ENCODE data around the gene FRMD4A. TPM values are rescaled to one million over a fixed set of nuclear protein-coding genes. Genes with fewer than 3 reads are reported as not detected.

FRMD4A gene
- total and polyA plus RNA-seq, 5 experiments from 2014 or later: 0.02 to 0.80 (median 0.31) TPM; not detected in 2

DNA sequence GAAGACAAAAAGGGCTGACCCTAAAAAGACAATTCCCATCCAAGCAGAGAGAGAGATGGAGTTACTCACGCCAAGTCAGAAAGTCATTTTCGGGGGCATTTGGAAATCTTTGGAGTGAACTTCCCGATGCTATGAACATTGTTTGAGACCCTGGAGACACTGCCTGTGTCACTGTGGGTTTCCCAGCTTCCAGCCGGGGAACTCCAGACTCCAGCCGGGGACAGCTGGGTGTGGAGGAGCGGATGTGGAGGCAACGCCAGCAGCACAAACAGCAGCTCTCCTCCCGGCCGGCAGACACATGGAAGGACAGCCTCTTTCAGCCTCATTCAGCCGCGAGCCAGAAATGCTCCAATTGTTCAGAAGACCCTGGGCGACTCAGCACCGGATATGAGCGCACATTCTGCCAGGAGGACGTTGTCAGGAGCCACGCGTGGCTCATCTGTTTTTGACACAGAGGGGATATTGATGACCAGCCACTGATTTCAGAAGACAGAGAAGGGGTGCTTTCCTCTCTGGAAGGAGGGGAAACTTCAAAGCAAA, 646.4 kb downstream of the FRMD4A start:
- Mint-ChIP-seq H3K4me1 (no peaks in the 10 kb centered on the region), H3K9me3 (no peaks in the 10 kb centered on the region), H3K36me3 (no peaks in the 10 kb centered on the region), H3K27ac (peak overlapping the region in 1 of 10 donors; percentile 54), H3K27me3 (peaks cover 6 to 28% (median 14%) of the 10 kb centered on the region in 5 donors), H3K4me3 (no peak overlapping the region)
- ATAC-seq: no peak
- POLR2A ChIA-PET: no interaction called here
- DNase-seq: no peak

DNA sequence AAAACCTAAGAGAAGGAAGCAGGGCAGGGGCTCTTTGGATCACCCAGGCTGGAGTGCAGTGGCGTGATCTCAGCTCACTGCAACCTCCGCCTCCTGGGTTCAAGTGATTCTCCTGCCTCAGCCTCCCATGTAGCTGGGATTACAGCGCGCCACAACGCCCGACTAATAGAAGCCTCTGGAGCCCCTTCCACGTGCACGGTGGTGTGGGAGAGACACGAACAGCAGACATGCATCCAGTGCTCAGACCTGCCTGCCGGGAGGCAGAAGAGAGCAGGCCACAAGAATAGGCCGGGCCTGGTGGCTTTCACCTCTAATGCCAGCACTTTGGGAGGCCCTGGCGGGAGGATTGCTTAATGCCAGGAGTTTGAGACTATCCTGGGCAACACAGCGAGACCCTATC, 647.7 kb downstream of the FRMD4A start:
- no peaks in the 10 kb centered on the region for H3K9me3 Mint-ChIP-seq
- DNase-seq: no peak
- no peaks in the 10 kb centered on the region for H3K4me1 Mint-ChIP-seq
- no peak overlapping the region for H3K27ac Mint-ChIP-seq
- peaks cover 6 to 32% (median 19%) of the 10 kb centered on the region in 5 donors for H3K27me3 Mint-ChIP-seq
- no peaks in the 10 kb centered on the region for H3K36me3 Mint-ChIP-seq
- POLR2A ChIA-PET: interaction anchor here (0.7 kb wide), 1 partner anchor 8 kb away, joined by 4 read pairs; no protein-coding TSS in a partner anchor
- H3K4me3 Mint-ChIP-seq: no peak overlapping the region
- no peak for ATAC-seq

DNA sequence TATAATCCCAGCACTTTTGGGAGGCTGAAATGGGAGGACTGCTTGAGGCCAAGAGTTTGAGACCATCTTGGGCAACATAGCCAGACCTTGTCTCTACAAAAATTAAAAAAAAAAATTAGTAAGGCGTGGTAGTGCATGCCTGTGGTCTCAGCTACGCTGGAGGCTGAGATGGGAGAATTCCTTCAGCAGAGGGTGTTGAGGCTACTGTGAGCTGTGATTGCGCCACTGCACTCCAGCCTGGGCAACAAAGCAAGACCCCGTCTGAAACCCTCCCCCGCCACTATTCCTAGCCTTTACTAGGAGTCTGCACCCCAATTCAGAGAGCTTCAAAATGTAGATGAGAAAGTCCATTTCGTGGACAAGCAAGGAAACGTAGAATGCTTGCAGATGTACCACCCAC, 648.8 kb downstream of the FRMD4A start:
- Mint-ChIP-seq H3K27me3 (peaks cover 9 to 36% (median 20%) of the 10 kb centered on the region in 5 donors), H3K4me3 (no peak overlapping the region), H3K9me3 (no peaks in the 10 kb centered on the region), H3K36me3 (no peaks in the 10 kb centered on the region), H3K27ac (no peak overlapping the region), H3K4me1 (no peaks in the 10 kb centered on the region)
- POLR2A ChIA-PET: no interaction called here
- no peak for DNase-seq
- ATAC-seq: no peak

DNA sequence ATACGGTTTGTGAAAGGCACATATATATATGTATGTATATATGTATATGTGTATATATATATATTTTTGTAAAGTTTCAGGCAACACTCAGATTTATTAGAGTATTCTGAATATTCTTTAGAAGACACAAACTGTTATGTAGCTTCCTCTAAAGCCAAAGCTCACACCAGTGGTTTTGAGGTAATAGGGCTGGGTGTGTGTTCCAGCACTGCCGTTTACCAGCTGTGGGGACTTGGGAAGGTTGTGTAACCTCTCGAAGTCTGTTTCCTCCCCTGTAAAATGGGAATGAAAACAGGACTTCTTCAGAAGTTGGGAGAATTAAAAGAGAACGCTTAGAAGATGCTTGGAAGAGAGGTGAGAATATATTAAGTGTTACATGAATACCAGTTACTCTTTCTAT, 649.2 kb downstream of the FRMD4A start:
- DNase-seq (no peak), ATAC-seq (no peak)
- H3K36me3 Mint-ChIP-seq: no peaks in the 10 kb centered on the region
- no peak overlapping the region for H3K4me3 Mint-ChIP-seq
- H3K27me3 Mint-ChIP-seq: peaks cover 10 to 36% (median 21%) of the 10 kb centered on the region in 5 donors
- H3K4me1 Mint-ChIP-seq: no peaks in the 10 kb centered on the region
- no peak overlapping the region for H3K27ac Mint-ChIP-seq
- POLR2A ChIA-PET: no interaction called here
- H3K9me3 Mint-ChIP-seq: no peaks in the 10 kb centered on the region

DNA sequence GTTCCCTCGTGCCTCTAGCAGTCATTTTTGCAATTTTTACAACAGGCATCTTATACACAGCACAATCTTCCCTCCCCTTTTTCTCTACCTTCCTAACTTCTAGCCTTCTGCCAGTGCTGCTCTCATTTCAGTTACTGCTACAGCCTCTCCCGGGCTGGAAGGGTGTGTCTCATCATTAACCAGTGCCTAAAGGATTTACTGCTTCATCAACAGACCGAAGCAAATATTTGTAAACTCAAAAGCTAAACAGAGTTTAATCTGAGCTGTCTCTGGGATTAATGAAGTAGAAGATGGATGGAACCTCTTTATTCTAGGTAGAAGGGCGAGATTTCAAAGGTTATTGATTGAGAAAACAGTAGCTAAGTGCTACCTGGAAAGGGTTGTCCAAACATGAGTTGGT, 649.6 kb downstream of the FRMD4A start:
- H3K9me3 Mint-ChIP-seq: no peaks in the 10 kb centered on the region
- no peak overlapping the region for H3K4me3 Mint-ChIP-seq
- POLR2A ChIA-PET: no interaction called here
- ATAC-seq: no peak
- no peaks in the 10 kb centered on the region for H3K36me3 Mint-ChIP-seq
- DNase-seq: no peak
- H3K4me1 Mint-ChIP-seq: no peaks in the 10 kb centered on the region
- peaks cover 10 to 36% (median 21%) of the 10 kb centered on the region in 5 donors for H3K27me3 Mint-ChIP-seq
- no peak overlapping the region for H3K27ac Mint-ChIP-seq

DNA sequence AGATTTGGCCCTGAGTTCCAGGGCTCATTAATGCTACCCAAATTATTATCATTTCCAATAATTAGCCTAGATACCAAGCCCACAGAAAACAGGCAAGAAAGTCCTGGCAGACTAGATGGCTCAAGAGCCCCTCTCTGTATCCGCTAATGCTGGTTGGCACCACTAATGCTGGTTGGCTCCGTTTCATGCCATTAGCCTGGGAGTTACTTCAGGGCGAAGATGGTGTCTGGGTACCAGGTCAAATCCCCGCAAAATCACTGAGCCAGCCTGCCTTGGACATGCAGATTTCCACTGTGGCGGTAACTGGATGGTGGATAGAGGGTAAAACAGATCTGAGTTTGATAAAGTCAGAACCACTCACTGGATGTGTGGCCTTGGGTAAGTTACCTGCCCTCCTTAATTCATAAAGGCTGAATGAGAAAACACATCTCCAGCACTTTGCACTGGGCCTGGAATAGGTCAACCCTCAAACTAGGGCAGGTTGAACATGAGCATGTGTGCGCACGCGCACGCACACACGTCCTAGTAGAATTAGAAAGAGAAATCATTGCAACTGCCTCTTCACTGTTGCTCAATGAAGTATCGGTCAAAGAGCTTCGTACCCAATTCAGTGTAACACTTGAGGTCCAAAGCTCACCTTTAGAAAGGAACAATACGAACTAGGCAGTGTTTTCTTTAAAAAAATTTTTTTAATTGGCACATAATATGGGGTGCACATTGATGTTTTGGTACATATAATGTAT, 652.5 kb downstream of the FRMD4A start:
- no peaks in the 10 kb centered on the region for H3K4me1 Mint-ChIP-seq
- H3K4me3 Mint-ChIP-seq: no peak overlapping the region
- DNase-seq: no peak
- H3K27me3 Mint-ChIP-seq: peaks cover 10 to 33% (median 21%) of the 10 kb centered on the region in 5 donors
- no peaks in the 10 kb centered on the region for H3K36me3 Mint-ChIP-seq
- H3K27ac Mint-ChIP-seq: no peak overlapping the region
- POLR2A ChIA-PET: no interaction called here
- no peak for ATAC-seq
- no peaks in the 10 kb centered on the region for H3K9me3 Mint-ChIP-seq

DNA sequence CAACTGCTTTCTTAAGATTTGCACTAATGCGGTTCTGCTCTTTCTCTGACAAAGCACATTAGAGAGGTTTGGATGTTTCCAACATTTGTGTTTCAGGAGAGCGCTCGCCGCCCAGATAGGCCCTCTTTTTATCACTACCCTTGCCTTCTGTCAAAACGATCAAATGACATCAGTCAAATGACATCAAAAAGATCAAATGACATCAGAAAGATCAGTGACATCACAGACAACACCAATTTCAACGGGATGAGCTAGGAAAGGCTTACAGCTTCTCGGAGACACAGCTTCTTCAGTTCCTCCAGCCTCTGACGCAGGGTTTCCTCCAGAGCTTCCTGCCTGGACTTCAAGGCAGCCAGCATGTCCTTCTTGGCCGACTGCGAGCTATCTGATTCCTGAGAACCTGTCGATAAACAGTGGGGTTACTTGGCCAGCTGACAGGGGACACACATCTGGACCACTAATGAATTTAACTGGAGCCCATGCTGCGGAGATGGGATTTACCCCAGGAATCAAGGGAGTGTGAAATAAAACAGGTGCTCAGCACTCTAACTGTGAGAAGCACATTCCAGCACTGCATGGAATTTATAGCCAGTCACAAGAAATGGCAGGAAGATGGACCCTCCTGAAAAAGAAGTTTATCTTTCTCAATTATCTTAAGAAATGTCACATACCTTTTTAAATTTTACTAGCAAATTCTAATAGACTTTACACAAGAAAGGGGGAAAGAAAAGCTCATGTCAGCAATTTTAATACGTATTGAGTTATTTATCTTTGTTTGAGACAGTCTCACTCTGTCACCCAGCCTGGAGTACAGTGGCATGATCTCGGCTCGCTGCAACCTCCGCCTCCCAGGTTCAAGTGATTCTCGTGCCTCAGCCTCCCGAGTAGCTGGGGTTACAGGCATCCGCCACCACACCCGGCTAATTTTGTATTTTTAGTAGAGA, 655.8 kb downstream of the FRMD4A start:
- ATAC-seq (no peak), DNase-seq (no peak)
- H3K27ac Mint-ChIP-seq: no peak overlapping the region
- peaks cover 4 to 15% (median 12%) of the 10 kb centered on the region in 5 donors for H3K27me3 Mint-ChIP-seq
- POLR2A ChIA-PET: interaction anchor here (0.5 kb wide), 1 partner anchor 8 kb away, joined by 4 read pairs; no protein-coding TSS in a partner anchor
- peaks cover 0 to 7% (median 2%) of the 10 kb centered on the region in 3 donors for H3K36me3 Mint-ChIP-seq
- no peaks in the 10 kb centered on the region for H3K9me3 Mint-ChIP-seq
- H3K4me1 Mint-ChIP-seq: no peaks in the 10 kb centered on the region
- no peak overlapping the region for H3K4me3 Mint-ChIP-seq

DNA sequence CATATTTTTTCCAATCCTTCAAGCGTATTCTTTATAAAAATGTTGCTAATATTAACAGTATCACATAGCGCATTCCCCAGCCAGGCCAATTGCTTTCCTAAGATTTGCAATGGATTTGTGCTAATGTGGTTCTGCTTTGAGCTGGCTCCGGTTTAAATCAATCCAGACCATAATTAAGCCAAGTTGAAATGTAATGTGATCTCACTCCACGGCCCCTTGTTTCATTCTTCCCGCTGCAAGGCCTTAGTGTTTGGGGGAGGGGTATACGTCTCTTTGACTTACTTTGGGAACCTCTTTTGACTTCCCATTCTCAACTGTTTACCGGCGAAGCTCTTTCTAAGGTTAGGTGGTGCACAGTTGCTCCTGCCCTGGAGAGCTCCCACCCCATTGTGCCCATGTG, 657.6 kb downstream of the FRMD4A start:
- POLR2A ChIA-PET: interaction anchor here (0.5 kb wide), 1 partner anchor 105 kb away, joined by 5 read pairs; no protein-coding TSS in a partner anchor
- no peak overlapping the region for H3K27ac Mint-ChIP-seq
- H3K4me1 Mint-ChIP-seq: no peaks in the 10 kb centered on the region
- no peak overlapping the region for H3K4me3 Mint-ChIP-seq
- H3K36me3 Mint-ChIP-seq: peaks cover 0 to 11% (median 2%) of the 10 kb centered on the region in 3 donors
- ATAC-seq (no peak), DNase-seq (no peak)
- no peaks in the 10 kb centered on the region for H3K9me3 Mint-ChIP-seq
- H3K27me3 Mint-ChIP-seq: peaks cover 0 to 13% (median 4%) of the 10 kb centered on the region in 5 donors

DNA sequence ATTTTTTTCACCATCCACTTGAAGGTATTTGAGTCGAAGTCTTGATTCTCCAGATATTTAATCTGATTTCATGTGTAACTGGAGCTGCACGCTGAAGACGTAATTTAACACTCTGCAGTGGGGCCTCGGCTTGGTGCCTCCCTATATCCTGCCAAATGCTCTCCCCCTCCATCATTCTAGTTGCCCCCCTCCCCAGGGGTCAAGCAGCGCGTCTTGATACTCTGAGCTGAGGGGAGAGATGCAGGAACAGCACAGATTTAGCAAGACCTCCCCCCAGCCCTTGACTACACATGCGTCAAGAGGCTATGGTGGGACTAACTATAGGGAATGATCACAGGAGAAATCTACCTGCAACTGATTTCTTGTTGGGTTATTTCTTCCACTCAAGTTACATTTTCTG, 658.2 kb downstream of the FRMD4A start:
- no peak for ATAC-seq
- Mint-ChIP-seq H3K9me3 (no peaks in the 10 kb centered on the region), H3K4me1 (no peaks in the 10 kb centered on the region), H3K27me3 (peaks cover 0 to 11% (median 3%) of the 10 kb centered on the region in 5 donors), H3K27ac (no peak overlapping the region), H3K4me3 (no peak overlapping the region), H3K36me3 (peaks cover 0 to 11% (median 3%) of the 10 kb centered on the region in 3 donors)
- POLR2A ChIA-PET: no interaction called here
- no peak for DNase-seq

DNA sequence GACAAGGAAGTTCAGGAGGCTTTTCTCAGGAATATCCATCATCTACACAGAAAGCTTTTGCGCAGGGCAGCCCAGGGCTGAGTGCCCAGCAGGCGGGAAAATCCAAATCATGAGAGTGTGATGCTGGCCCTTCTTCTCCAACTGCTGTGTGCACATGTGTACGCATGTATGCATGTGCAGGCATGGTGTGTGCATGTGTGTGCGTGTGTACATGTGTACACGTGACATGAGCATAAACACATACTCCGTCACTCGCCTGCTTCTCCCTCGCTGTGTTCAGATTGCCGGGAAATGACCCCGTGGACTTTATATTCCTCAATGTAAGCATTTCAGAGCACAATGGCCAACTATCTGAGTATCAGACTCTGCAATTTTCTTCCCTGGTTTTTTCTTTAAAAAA, 658.8 kb downstream of the FRMD4A start:
- H3K9me3 Mint-ChIP-seq: no peaks in the 10 kb centered on the region
- peaks cover 0 to 11% (median 6%) of the 10 kb centered on the region in 3 donors for H3K36me3 Mint-ChIP-seq
- H3K4me1 Mint-ChIP-seq: no peaks in the 10 kb centered on the region
- no peak overlapping the region for H3K4me3 Mint-ChIP-seq
- no peak overlapping the region for H3K27ac Mint-ChIP-seq
- DNase-seq (no peak), ATAC-seq (no peak)
- H3K27me3 Mint-ChIP-seq: peaks cover 0 to 5% (median 0%) of the 10 kb centered on the region in 5 donors
- POLR2A ChIA-PET: no interaction called here

DNA sequence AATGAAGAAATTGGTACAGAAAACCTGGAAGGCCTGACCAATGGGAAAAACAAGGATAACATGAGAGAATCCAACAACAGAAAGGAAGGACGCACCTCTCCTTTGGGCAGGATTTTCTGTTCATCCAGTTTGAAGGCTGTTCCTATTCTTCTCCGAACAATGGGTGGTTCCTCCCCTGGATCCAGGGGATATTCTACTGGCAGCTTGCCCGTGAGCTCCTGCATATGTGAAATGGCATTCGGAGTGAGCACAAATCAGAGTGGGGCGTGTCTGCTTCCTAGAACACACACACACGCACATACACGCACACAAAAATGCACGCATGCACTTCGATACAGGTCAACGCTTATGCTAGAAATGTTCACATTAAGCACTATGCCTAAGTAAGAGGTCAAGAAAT, 660.4 kb downstream of the FRMD4A start:
- peaks cover 0 to 4% (median 0%) of the 10 kb centered on the region in 5 donors for H3K27me3 Mint-ChIP-seq
- H3K4me3 Mint-ChIP-seq: no peak overlapping the region
- H3K9me3 Mint-ChIP-seq: no peaks in the 10 kb centered on the region
- no peak overlapping the region for H3K27ac Mint-ChIP-seq
- POLR2A ChIA-PET: no interaction called here
- H3K36me3 Mint-ChIP-seq: peaks cover 0 to 11% (median 7%) of the 10 kb centered on the region in 3 donors
- DNase-seq: no peak
- ATAC-seq: no peak
- H3K4me1 Mint-ChIP-seq: no peaks in the 10 kb centered on the region

DNA sequence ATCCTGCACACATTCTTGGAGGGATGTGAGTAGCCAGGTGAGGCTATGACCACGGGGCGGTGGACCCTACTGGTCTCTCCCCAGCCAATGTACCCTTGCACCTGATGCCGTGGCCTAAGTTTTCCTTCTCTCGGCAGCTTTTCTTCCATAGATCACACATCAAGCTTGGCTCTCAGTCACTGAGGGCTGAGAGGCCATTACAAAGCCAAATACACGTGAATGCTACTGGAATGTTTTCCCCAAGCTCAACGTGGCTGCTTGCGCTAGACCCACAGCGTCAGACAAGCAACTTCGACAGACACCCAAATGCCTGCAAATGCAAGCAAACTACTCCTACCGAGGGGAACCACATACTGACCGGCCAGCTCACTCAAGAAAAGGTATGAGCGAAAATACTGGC, 660.8 kb downstream of the FRMD4A start:
- Mint-ChIP-seq H3K4me1 (no peaks in the 10 kb centered on the region), H3K4me3 (no peak overlapping the region), H3K27ac (no peak overlapping the region), H3K9me3 (no peaks in the 10 kb centered on the region), H3K36me3 (peaks cover 0 to 14% (median 7%) of the 10 kb centered on the region in 3 donors), H3K27me3 (peaks cover 0 to 4% (median 0%) of the 10 kb centered on the region in 5 donors)
- POLR2A ChIA-PET: no interaction called here
- DNase-seq (no peak), ATAC-seq (no peak)

Measured in naive thymus-derived CD8-positive, alpha-beta T cell (primary cell).